Adrenal gland (tissue), 12 donors: ENCODE measurements around the gene LDAH. TPM values are rescaled to one million over a fixed set of nuclear protein-coding genes. Genes with fewer than 3 reads are reported as not detected.

Experiments
- DNase-seq, 7 donors: peaks; one replicate each; pipeline ENCODE4 v3.0.0-alpha.2; 2019 to 2020
- H3K27ac ChIP-seq, 5 donors: fragments of 200-600 bp; sonication (generic) in 4 of 5; 1 replicate in 3 of 5; 2 replicates in 2 of 5; pipeline versions ENCODE4 v1.5.1 to v1.8.0; 2016 to 2020; ENCODE audit warnings: mild to moderate bottlenecking in 1 of 5
- H3K27me3 ChIP-seq: fragments of 200-600 bp; 2 replicates; pipeline ENCODE4 v1.8.0; 2021
- H3K36me3 ChIP-seq, 2 donors: fragments of 200-600 bp; replicated peaks in 1 of 2; 1 replicate in 1 of 2; 2 replicates in 1 of 2; pipeline versions ENCODE4 v1.5.1 to v1.8.0; 2018 to 2022
- H3K4me1 ChIP-seq, 2 donors: fragments of 200-600 bp; replicated peaks in 1 of 2; 1 replicate in 1 of 2; 2 replicates in 1 of 2; pipeline versions ENCODE4 v1.5.1 to v1.8.0; 2018 to 2021
- H3K4me3 ChIP-seq, 4 donors: fragments of 200-600 bp; sonication (generic) in 3 of 4; one replicate each; pipeline ENCODE4 v1.5.1; 2016 to 2018
- H3K9me3 ChIP-seq, 3 donors: fragments of 200-600 bp; sonication (generic) in 1 of 3; replicated peaks in 1 of 3; 1 replicate in 2 of 3; 2 replicates in 1 of 3; pipeline versions ENCODE4 v1.5.1 to v1.8.0; 2016 to 2021
- CTCF ChIP-seq, 6 experiments: fragments of 450-650 bp in 4 of 6; fragments of 200-600 bp in 2 of 6; sonication (generic) in 1 of 6; IDR thresholded peaks; 1 replicate in 5 of 6; 2 replicates in 1 of 6; pipeline versions ENCODE4 v1.5.1 to v1.8.0; 2016 to 2021; ENCODE audit warnings: antibody characterized with exemption in 6 of 6, mild to moderate bottlenecking in 2 of 6, moderate library complexity in 1 of 6
- POLR2A ChIP-seq, 2 donors: fragments of 450-650 bp; IDR thresholded peaks; one replicate each; pipeline ENCODE4 v1.6.1; 2017; ENCODE audit warnings: antibody characterized with exemption in 2 of 2, mild to moderate bottlenecking in 2 of 2, moderate library complexity in 1 of 2
- WGBS, 4 donors: extraction: QIAGEN DNeasy Blood & Tissue Kit in 2 of 4; methylation state at CpG; one replicate each; pipeline versions ENCODE4 v1.1.5 to v1.1.7; 2013 to 2017; 5-methylcytosine and 5-hydroxymethylcytosine counted together
- intact Hi-C, 2 donors: fragments of 100-400 bp; cut with DNase I; formaldehyde crosslinking; loops; one replicate each; pipeline versions ENCODE4 v1.14.1 to v1.15.0; 2022 to 2023
- polyA plus RNA-seq, 3 donors: library from polyadenylated mRNA; stranded (reverse); fragments of 200-250 nt in 2 of 3; fragments of 350-450 nt in 1 of 3; fragmentation: Illumina TruSeq in 1 of 3; extraction: RNeasy Lipid Tissue Mini Kit (QIAGEN cat#74804) in 1 of 3; gene quantifications; one replicate each; pipeline ENCODE4 v1.2.3, GENCODE V29; 2013 to 2014
- total RNA-seq, 9 donors: library from RNA; depleted of rRNA in 4 of 9; stranded (reverse); fragments of >200 nt in 4 of 9; fragments of 120-200 nt in 1 of 9; fragmentation: NEBNext Ultra II Directional in 1 of 9; extraction: Animal tissue kit (Norgen Biotek cat#: 25700) in 1 of 9; gene quantifications; one replicate each; pipeline versions ENCODE4 v1.1.0 to v1.2.4, GENCODE V29; 2013 to 2023
- donor health status: healthy with polysubstance abuse.
- donor health status: Bipolar disorder and iron deficiency.
- donor health status: DM: yes; HTN: yes; CAD: no.
- donor health status: DM: no; HTN: no; CAD: no.
- donor health status: DM: no; HTN: no; CAD: no.
- donor health status: DM: yes; HTN: yes; CAD: no.

Gene LDAH
- total and polyA plus RNA-seq, 12 donors: 7.0 to 64.9 (median 31.5) TPM

DNA sequence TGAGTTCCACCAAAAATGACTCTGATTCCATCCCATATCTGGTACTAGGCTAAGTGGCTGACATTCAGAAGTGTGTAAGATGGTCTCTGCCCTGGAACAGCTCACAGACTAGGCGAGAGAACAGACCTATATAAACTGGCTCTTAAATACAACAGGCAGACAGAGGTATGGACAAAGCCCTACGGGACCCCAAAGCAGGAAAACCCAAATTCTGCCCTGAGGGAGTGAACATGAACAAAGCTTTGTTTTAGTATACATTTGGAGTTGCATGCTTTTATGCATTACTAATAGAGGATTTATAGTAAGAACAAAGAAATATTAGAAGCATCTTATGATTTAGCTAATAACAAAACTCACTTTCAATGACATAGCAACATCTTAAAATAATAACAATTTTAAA, 130.8 kb downstream of the LDAH start:
- H3K9me3 ChIP-seq: no peaks in the 10 kb centered on the region
- H3K27me3 ChIP-seq: no peaks in the 10 kb centered on the region
- no peaks in the 10 kb centered on the region for H3K4me1 ChIP-seq
- no peak overlapping the region for H3K4me3 ChIP-seq
- intact Hi-C loops: no loop called here
- 91 to 98% (median 96%) methylated on average over 2 of the region's 2 CpGs for WGBS, 4 donors
- no peak overlapping the region for H3K27ac ChIP-seq
- TF ChIP-seq POLR2A (IDR thresholded peaks at IDR 0.05): no peak
- no peak for TF ChIP-seq CTCF (IDR thresholded peaks at IDR 0.05)
- DNase-seq: no peak
- H3K36me3 ChIP-seq: no peaks in the 10 kb centered on the region

DNA sequence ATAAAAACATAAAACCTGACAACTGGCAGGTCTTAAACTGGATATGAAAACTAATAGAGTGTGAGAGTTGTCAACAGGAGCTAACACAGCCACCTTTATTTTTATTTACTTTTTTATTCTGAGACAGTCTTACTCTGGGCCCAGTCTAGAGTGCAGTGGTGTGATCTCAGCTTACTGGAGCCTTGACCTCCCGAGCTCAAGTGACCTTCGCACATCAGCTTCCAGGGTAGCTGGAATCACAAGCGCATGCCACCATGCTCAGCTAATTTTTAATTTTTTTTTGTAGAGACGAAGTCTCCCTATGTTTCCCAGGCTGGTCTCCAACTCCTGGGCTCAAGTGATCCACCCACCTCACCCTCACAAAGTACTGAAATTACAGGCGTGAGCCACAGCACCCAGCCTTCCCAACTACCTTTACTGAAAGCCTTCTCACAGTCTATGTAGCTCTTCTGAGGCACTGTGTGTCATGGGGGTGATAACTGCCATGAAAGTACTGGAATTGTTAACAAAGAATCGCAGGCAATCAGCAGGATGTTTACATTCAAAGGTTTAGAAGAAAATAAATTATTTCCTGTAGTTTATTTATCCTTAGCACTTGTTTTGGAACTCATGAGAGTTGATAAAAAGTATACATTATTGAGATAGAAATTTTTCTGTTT, 131.7 kb downstream of the LDAH start:
- no peak for TF ChIP-seq CTCF (IDR thresholded peaks at IDR 0.05)
- no peak for TF ChIP-seq POLR2A (IDR thresholded peaks at IDR 0.05)
- WGBS, 4 donors: 65 to 74% (median 73%) methylated on average over 6 of the region's 6 CpGs
- no peaks in the 10 kb centered on the region for H3K9me3 ChIP-seq
- H3K36me3 ChIP-seq: peaks cover 0 to 5% of the 10 kb centered on the region in 2 donors
- no peaks in the 10 kb centered on the region for H3K4me1 ChIP-seq
- H3K27ac ChIP-seq: no peak overlapping the region
- no peaks in the 10 kb centered on the region for H3K27me3 ChIP-seq
- H3K4me3 ChIP-seq: no peak overlapping the region
- DNase-seq: no peak
- intact Hi-C loops: no loop called here

DNA sequence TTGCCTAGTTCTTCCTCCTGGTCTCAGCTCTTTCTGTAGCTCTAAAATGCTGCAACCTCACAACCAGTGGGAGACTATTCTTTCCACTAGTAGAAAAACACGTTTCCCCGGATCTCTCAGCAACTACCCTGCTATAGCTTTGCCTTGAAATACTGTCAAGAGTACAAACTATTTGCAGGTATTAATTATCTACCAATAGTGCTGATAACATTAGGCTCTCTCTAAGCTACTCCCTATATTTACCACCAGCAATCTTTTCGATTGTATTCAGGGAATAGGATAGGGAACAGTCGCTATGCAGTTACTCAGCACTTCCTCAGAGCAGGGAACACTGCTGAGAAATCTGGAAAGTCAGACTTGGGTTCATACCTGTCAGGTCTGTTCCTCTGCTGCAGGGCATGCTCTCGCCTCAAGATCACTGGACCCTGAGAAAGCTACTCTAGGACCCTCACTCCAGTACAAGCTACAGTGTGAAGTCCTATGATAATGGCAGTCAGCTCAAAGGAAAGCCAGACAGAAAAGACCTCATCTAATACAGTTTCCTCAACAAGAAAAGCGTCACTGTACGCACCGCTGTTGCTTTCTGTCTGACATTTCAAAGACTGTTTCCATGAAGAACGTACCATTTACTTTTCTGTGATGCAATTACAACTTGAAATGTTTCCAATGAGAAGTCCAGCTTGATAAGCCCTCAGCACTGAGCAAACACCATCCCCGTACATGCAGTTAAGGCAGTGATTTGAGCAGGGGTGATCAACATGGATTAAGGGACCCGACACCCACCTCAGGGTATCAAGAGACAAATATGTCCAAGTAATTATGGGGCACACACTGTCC, 133.3 kb downstream of the LDAH start:
- intact Hi-C loops: no loop called here
- 87 to 99% (median 93%) methylated on average over 11 of the region's 11 CpGs for WGBS, 4 donors

More for the DNA sequence above, 133.3 kb downstream of the LDAH start:
- Histone ChIP-seq H3K27ac (no peak overlapping the region), H3K4me3 (no peak overlapping the region), H3K4me1 (no peaks in the 10 kb centered on the region), H3K36me3 (peaks cover 0 to 14% of the 10 kb centered on the region in 2 donors), H3K27me3 (no peaks in the 10 kb centered on the region), H3K9me3 (no peaks in the 10 kb centered on the region)
- no peak for DNase-seq
- TF ChIP-seq POLR2A (IDR thresholded peaks at IDR 0.05) (no peak), CTCF (IDR thresholded peaks at IDR 0.05) (no peak)
